Suprapubic skin (tissue), 4 donors: ENCODE results near the gene SLA2. TPM values are rescaled to one million over a fixed set of nuclear protein-coding genes. Genes with fewer than 3 reads are reported as not detected.

Experiments used
- DNase-seq, 2 donors: peaks; one replicate each; pipeline ENCODE4 v3.0.0-alpha.2; 2019; ENCODE audit warnings: low spot score in 2 of 2
- H3K27ac ChIP-seq: fragments of 200-600 bp; sonication (generic); one replicate; pipeline ENCODE4 v1.5.1; 2019
- H3K27me3 ChIP-seq: fragments of 200-600 bp; sonication (generic); one replicate; pipeline ENCODE4 v1.5.1; 2019
- H3K36me3 ChIP-seq: fragments of 200-600 bp; sonication (generic); one replicate; pipeline ENCODE4 v1.5.1; 2019
- H3K4me1 ChIP-seq: fragments of 200-600 bp; sonication (generic); one replicate; pipeline ENCODE4 v1.5.1; 2019
- H3K4me3 ChIP-seq: fragments of 200-600 bp; sonication (generic); one replicate; pipeline ENCODE4 v1.5.1; 2019; ENCODE audit warnings: mild to moderate bottlenecking
- H3K9me3 ChIP-seq: fragments of 200-600 bp; sonication (generic); one replicate; pipeline ENCODE4 v1.5.1; 2019
- CTCF ChIP-seq, 2 donors: fragments of 200-600 bp in 1 of 2; fragments of 450-650 bp in 1 of 2; sonication (generic) in 1 of 2; IDR thresholded peaks; one replicate each; pipeline ENCODE4 v1.5.1; 2016 to 2019; ENCODE audit warnings: antibody characterized with exemption in 2 of 2, mild to moderate bottlenecking in 1 of 2, moderate library complexity in 1 of 2
- EP300 ChIP-seq: sonication (generic); formaldehyde crosslinking; IDR thresholded peaks from one replicate; pipeline ENCODE4 v1.6.1; 2017; ENCODE audit warnings: antibody characterized with exemption
- POLR2A ChIP-seq, 2 donors: fragments of 450-650 bp; IDR thresholded peaks; one replicate each; pipeline ENCODE4 v1.6.1; 2017; ENCODE audit warnings: antibody characterized with exemption in 2 of 2, mild to moderate bottlenecking in 2 of 2, moderate library complexity in 2 of 2
- POLR2AphosphoS5 ChIP-seq, 3 donors: sonication (generic); formaldehyde crosslinking; IDR thresholded peaks; one replicate each; pipeline ENCODE4 v1.6.1; 2017; ENCODE audit warnings: antibody characterized with exemption in 3 of 3
- WGBS: methylation state at CpG from one replicate; pipeline ENCODE4 v1.1.5; 2018; 5-methylcytosine and 5-hydroxymethylcytosine counted together
- total RNA-seq, 4 donors: library from RNA; depleted of rRNA; stranded (reverse); fragments of >200 nt; gene quantifications; one replicate each; pipeline ENCODE4 v1.1.0, GENCODE V29; 2016

Gene SLA2
- total RNA-seq, 4 donors from 2014 or later = 0.30 to 0.97 TPM; not detected in 2

- Histone ChIP-seq H3K9me3 (no peaks in the 10 kb centered on the region), H3K4me3 (no peak overlapping the region), H3K4me1 (no peaks in the 10 kb centered on the region), H3K27ac (no peak overlapping the region), H3K27me3 (no peaks in the 10 kb centered on the region), H3K36me3 (peaks cover 22% of the 10 kb centered on the region)
- 91% methylated on average over 3 of the region's 3 CpGs for WGBS
- TF ChIP-seq EP300 (no peak), CTCF (IDR thresholded peaks at IDR 0.05) (no peak), POLR2AphosphoS5 (IDR thresholded peaks at IDR 0.05) (no peak), POLR2A (IDR thresholded peaks at IDR 0.05) (no peak)
- DNase-seq = no peak
Measured at GRCh38 chr20:36670665-36671357, 24.8 kb upstream of the SLA2 start.

GRCh38 chr20:36666181-36666740 lies 20.3 kb upstream of the SLA2 start:
- no peaks in the 10 kb centered on the region for H3K27me3 ChIP-seq
- no peak overlapping the region for H3K27ac ChIP-seq
- WGBS = 54% methylated on average over 4 of the region's 4 CpGs
- H3K9me3 ChIP-seq = no peaks in the 10 kb centered on the region
- TF ChIP-seq POLR2AphosphoS5 (IDR thresholded peaks at IDR 0.05) (no peak), CTCF (IDR thresholded peaks at IDR 0.05) (no peak), POLR2A (IDR thresholded peaks at IDR 0.05) (no peak), EP300 (no peak)
- H3K36me3 ChIP-seq = peaks cover 46% of the 10 kb centered on the region
- no peaks in the 10 kb centered on the region for H3K4me1 ChIP-seq
- no peak overlapping the region for H3K4me3 ChIP-seq
- no peak for DNase-seq

- no peaks in the 10 kb centered on the region for H3K4me1 ChIP-seq
- no peak for TF ChIP-seq POLR2AphosphoS5 (IDR thresholded peaks at IDR 0.05)
- TF ChIP-seq POLR2A (IDR thresholded peaks at IDR 0.05) = no peak
- TF ChIP-seq EP300 = no peak
- no peak for TF ChIP-seq CTCF (IDR thresholded peaks at IDR 0.05)
- WGBS = 67% methylated on average over 2 of the region's 2 CpGs
Measured at GRCh38 chr20:36663031-36663430, 17.0 kb upstream of the SLA2 start.

GRCh38 chr20:36658300-36658699 lies 12.3 kb upstream of the SLA2 start:
- Histone ChIP-seq H3K4me3 (no peak overlapping the region), H3K9me3 (no peaks in the 10 kb centered on the region), H3K36me3 (peaks cover 45% of the 10 kb centered on the region), H3K4me1 (no peaks in the 10 kb centered on the region), H3K27ac (no peak overlapping the region), H3K27me3 (no peaks in the 10 kb centered on the region)
- 75% methylated on average over 3 of the region's 3 CpGs for WGBS
- TF ChIP-seq EP300 = no peak
- TF ChIP-seq CTCF (IDR thresholded peaks at IDR 0.05) = no peak
- no peak for TF ChIP-seq POLR2A (IDR thresholded peaks at IDR 0.05)
- no peak for TF ChIP-seq POLR2AphosphoS5 (IDR thresholded peaks at IDR 0.05)
- no peak for DNase-seq

More at GRCh38 chr20:36663031-36663430, 17.0 kb upstream of the SLA2 start:
- DNase-seq = no peak
- no peak overlapping the region for H3K4me3 ChIP-seq
- H3K27ac ChIP-seq = no peak overlapping the region
- no peaks in the 10 kb centered on the region for H3K9me3 ChIP-seq
- peaks cover 51% of the 10 kb centered on the region for H3K36me3 ChIP-seq
- no peaks in the 10 kb centered on the region for H3K27me3 ChIP-seq

GRCh38 chr20:36656733-36657132 lies 10.7 kb upstream of the SLA2 start:
- H3K9me3 ChIP-seq = no peaks in the 10 kb centered on the region
- no peaks in the 10 kb centered on the region for H3K27me3 ChIP-seq
- no peak overlapping the region for H3K27ac ChIP-seq
- H3K4me3 ChIP-seq = no peak overlapping the region
- TF ChIP-seq POLR2AphosphoS5 (IDR thresholded peaks at IDR 0.05) = no peak
- no peak for TF ChIP-seq EP300
- no peak for TF ChIP-seq CTCF (IDR thresholded peaks at IDR 0.05)
- TF ChIP-seq POLR2A (IDR thresholded peaks at IDR 0.05) = no peak
- H3K4me1 ChIP-seq = no peaks in the 10 kb centered on the region
- peaks cover 50% of the 10 kb centered on the region for H3K36me3 ChIP-seq
- 75% methylated on average over 4 of the region's 4 CpGs for WGBS
- no peak for DNase-seq
